Smooth muscle cell (in vitro differentiated cells): ENCODE measurements around the gene ZBTB20. TPM values are rescaled to one million over a fixed set of nuclear protein-coding genes. Genes with fewer than 3 reads are reported as not detected.

Experiments
- DNase-seq: peaks from one replicate; lab custom pipeline; 2025; ENCODE audit not compliant: unreplicated experiment; lab: John Stamatoyannopoulos, UW
- H2AFZ ChIP-seq: fragments of 200-600 bp; sonication (generic); 2 replicates; pipeline ENCODE4 v1.6.0; 2016; ENCODE audit warnings: antibody characterized with exemption, low read depth, mild to moderate bottlenecking
- H3F3A ChIP-seq: fragments of 200-600 bp; sonication (generic); 2 replicates; pipeline ENCODE4 v1.6.0; 2017; ENCODE audit warnings: antibody characterized with exemption, low read depth
- H3K27ac ChIP-seq: fragments of 200-600 bp; sonication (generic); 2 replicates; pipeline ENCODE4 v1.5.1; 2016; ENCODE audit warnings: low read depth, mild to moderate bottlenecking
- H3K27me3 ChIP-seq: fragments of 200-600 bp; sonication (generic); 2 replicates; pipeline ENCODE4 v1.6.1; 2016; ENCODE audit warnings: low read depth, mild to moderate bottlenecking
- H3K36me3 ChIP-seq: fragments of 200-600 bp; sonication (generic); 2 replicates; pipeline ENCODE4 v1.5.1; 2016; ENCODE audit warnings: low read depth
- H3K4me1 ChIP-seq: fragments of 200-600 bp; sonication (generic); 2 replicates; pipeline ENCODE4 v1.5.1; 2016; ENCODE audit warnings: low read depth
- H3K4me2 ChIP-seq: fragments of 200-600 bp; sonication (generic); 2 replicates; pipeline ENCODE4 v1.6.0; 2016; ENCODE audit warnings: mild to moderate bottlenecking
- H3K4me3 ChIP-seq: fragments of 200-600 bp; sonication (generic); 2 replicates; pipeline ENCODE4 v1.5.1; 2016; ENCODE audit warnings: mild to moderate bottlenecking
- H3K79me2 ChIP-seq: fragments of 200-600 bp; sonication (generic); 2 replicates; pipeline ENCODE4 v1.6.0; 2016; ENCODE audit warnings: low read depth, mild to moderate bottlenecking
- H3K9ac ChIP-seq: fragments of 200-600 bp; sonication (generic); 2 replicates; pipeline ENCODE4 v1.6.0; 2016; ENCODE audit warnings: low read depth
- H3K9me3 ChIP-seq: fragments of 200-600 bp; sonication (generic); replicated peaks from 2 replicates; pipeline ENCODE4 v1.5.1; 2016; ENCODE audit warnings: low read depth
- H4K20me1 ChIP-seq: fragments of 200-600 bp; sonication (generic); 2 replicates; pipeline ENCODE4 v1.6.0; 2016; ENCODE audit warnings: low read depth
- WGBS: methylation state at CpG from one replicate; pipeline ENCODE4 v1.1.7; 2016; ENCODE audit warnings: low lambda C conversion rate; 5-methylcytosine and 5-hydroxymethylcytosine counted together
- polyA plus RNA-seq: library from polyadenylated mRNA; unstranded; fragments of >200 nt; fragmentation: Nextera tagmentation; extraction: Ambion mirVana; gene quantifications from 2 replicates; pipeline ENCODE4 v1.2.1, GENCODE V29; 2016
- total RNA-seq: library from RNA; depleted of rRNA; stranded (reverse); fragments of >200 nt; gene quantifications from 2 replicates; pipeline ENCODE4 v1.2.3, GENCODE V29; 2014
- TF ChIP-seq, protein P1 (sequence below): fragments of 200-600 bp; sonication (generic); IDR thresholded peaks from 2 replicates; pipeline ENCODE4 v1.5.1; 2017; ENCODE audit warnings: borderline replicate concordance, mild to moderate bottlenecking, antibody characterized with exemption; ENCODE audit not compliant: insufficient read depth, poor library complexity, severe bottlenecking

ZBTB20 gene
- total and polyA plus RNA-seq, 2 experiments from 2014 or later, result 4.9 to 6.8 TPM

DNA sequence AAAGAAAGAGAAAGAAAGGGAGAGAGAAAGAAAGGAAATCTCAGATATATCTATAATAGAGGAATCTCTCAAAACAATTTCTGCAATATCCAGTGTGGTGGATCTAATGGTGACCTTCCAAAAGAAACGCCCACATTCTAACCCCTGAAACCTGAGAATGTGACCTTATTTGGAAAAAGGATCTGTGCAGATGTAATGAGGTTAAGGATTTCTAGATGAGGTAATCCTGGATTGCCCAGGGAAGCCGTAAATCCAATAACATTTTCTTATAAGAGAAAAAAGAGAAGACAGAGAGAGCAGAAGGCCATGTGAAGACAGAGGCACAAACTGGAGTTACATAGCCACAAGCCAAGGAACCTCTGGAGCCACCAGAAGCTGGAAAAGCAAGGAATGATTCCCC, 307.6 kb downstream of the ZBTB20 start:
- 85% methylated on average over 2 of the region's 2 CpGs for WGBS
- Histone ChIP-seq H3K9ac (no peak overlapping the region), H3K9me3 (no peaks in the 10 kb centered on the region), H3K79me2 (no peaks in the 10 kb centered on the region), H3F3A (no peaks in the 10 kb centered on the region), H4K20me1 (no peaks in the 10 kb centered on the region), H3K27ac (no peak overlapping the region), H3K27me3 (no peaks in the 10 kb centered on the region), H3K4me3 (no peak overlapping the region), H3K4me1 (no peaks in the 10 kb centered on the region), H2AFZ (no peak overlapping the region), H3K4me2 (no peak overlapping the region), H3K36me3 (no peaks in the 10 kb centered on the region)
- DNase-seq, result no peak
- TF ChIP-seq, protein P1, sequence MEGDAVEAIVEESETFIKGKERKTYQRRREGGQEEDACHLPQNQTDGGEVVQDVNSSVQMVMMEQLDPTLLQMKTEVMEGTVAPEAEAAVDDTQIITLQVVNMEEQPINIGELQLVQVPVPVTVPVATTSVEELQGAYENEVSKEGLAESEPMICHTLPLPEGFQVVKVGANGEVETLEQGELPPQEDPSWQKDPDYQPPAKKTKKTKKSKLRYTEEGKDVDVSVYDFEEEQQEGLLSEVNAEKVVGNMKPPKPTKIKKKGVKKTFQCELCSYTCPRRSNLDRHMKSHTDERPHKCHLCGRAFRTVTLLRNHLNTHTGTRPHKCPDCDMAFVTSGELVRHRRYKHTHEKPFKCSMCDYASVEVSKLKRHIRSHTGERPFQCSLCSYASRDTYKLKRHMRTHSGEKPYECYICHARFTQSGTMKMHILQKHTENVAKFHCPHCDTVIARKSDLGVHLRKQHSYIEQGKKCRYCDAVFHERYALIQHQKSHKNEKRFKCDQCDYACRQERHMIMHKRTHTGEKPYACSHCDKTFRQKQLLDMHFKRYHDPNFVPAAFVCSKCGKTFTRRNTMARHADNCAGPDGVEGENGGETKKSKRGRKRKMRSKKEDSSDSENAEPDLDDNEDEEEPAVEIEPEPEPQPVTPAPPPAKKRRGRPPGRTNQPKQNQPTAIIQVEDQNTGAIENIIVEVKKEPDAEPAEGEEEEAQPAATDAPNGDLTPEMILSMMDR, result no peak

DNA sequence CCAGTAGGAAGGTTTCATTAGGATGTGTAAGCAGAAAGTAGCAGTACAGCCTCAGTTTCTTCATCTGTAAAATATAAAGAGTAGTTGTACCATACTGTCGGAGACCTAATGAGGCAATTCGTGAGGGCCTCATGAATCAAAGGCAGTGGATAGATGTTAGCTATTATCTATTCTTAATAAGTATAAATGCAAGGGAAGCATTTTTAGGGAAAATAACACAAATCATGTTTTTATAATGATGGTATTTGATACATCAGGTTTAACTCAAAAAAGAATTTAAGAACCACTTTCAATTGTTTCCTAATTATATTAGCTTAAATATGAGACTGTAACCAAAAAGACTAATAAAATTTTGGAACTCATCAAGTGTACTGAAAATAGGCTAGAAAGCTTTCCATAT, 309.1 kb downstream of the ZBTB20 start:
- no peaks in the 10 kb centered on the region for H3K4me1 ChIP-seq
- H3K9me3 ChIP-seq, result no peaks in the 10 kb centered on the region
- no peak overlapping the region for H3K9ac ChIP-seq
- no peak overlapping the region for H3K27ac ChIP-seq
- H3K4me3 ChIP-seq, result no peak overlapping the region
- no peaks in the 10 kb centered on the region for H4K20me1 ChIP-seq
- DNase-seq, result no peak
- H3K36me3 ChIP-seq, result no peaks in the 10 kb centered on the region
- TF ChIP-seq, protein P1, result no peak
- WGBS, result 77% methylated on average over 2 of the region's 2 CpGs
- no peak overlapping the region for H3K4me2 ChIP-seq
- H2AFZ ChIP-seq, result no peak overlapping the region
- H3K27me3 ChIP-seq, result no peaks in the 10 kb centered on the region
- H3K79me2 ChIP-seq, result no peaks in the 10 kb centered on the region
- no peaks in the 10 kb centered on the region for H3F3A ChIP-seq

DNA sequence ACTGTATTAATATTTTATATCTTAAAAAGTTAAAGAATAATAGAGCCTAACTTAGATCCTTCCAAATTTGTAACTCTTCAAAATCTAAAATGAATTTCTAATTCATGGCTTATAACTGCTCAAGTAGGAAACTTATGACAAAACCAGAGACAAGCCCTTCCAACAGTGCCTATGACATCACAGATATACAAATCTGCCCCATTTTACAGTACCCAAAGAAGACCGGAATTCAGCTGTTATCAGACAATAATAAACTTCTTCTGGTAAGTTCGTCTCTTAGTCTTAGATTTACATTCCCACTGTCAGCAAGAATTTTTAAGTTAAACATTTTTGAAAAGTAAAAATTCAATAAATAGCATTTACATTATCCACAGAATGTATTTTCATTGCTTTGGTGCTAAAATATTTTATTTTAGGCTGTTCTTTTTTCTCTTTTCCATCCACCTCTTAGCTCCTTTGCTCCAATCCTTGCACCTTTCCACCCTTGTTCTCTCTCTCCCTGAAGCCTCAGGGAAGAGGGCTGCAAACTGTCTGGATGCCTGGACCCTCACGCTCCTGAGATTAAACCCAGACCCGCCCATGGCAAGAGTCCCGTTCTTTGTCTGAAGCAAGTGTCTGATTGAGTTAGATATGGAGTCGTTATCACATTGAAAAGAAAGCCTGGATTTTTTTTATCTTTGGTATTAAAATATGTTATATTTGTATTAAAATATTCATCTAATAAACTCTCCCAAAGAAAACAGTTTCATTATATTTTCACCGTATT, 312.7 kb downstream of the ZBTB20 start:
- 58% methylated on average over 7 of the region's 7 CpGs for WGBS
- Histone ChIP-seq H2AFZ (no peak overlapping the region), H3K36me3 (no peaks in the 10 kb centered on the region), H3K4me2 (no peak overlapping the region), H4K20me1 (no peaks in the 10 kb centered on the region), H3K9me3 (no peaks in the 10 kb centered on the region), H3K79me2 (no peaks in the 10 kb centered on the region), H3K4me1 (no peaks in the 10 kb centered on the region), H3K4me3 (no peak overlapping the region), H3K9ac (no peak overlapping the region), H3K27me3 (no peaks in the 10 kb centered on the region), H3K27ac (no peak overlapping the region), H3F3A (no peaks in the 10 kb centered on the region)
- TF ChIP-seq, protein P1, result no peak
- DNase-seq, result no peak

DNA sequence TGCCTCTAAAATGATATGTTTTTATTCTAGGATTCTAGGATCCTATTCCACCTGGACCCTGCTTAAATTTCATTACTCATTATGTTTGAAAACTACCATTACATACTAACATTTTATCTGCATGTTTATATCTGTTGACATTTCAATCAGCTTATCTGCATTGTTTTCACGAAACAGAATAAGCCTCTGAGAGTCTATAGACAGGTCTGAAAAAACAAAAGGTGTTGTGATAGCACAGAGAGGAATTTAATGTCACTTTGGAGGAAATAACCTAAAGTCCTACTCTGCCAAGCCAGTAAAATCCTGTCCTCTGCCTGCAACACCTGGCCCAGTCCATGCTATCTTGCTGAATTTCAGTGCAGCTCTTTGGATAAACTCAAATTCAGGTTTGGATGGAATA, 315.2 kb downstream of the ZBTB20 start:
- DNase-seq, result no peak
- Histone ChIP-seq H2AFZ (no peak overlapping the region), H3K4me2 (no peak overlapping the region), H3K4me3 (no peak overlapping the region), H4K20me1 (no peaks in the 10 kb centered on the region), H3F3A (no peaks in the 10 kb centered on the region), H3K27ac (no peak overlapping the region), H3K9ac (no peak overlapping the region), H3K4me1 (no peaks in the 10 kb centered on the region), H3K27me3 (no peaks in the 10 kb centered on the region), H3K36me3 (no peaks in the 10 kb centered on the region), H3K9me3 (no peaks in the 10 kb centered on the region), H3K79me2 (no peaks in the 10 kb centered on the region)
- TF ChIP-seq, protein P1, result no peak
- 87% methylated on average over 1 of the region's 1 CpG for WGBS
